IMR-90 (cell line): ENCODE results near the gene TAL2. TPM values are rescaled to one million over a fixed set of nuclear protein-coding genes. Genes with fewer than 3 reads are reported as not detected.

ENCODE experiments used
- ATAC-seq: fragments of 200-7000 bp; cut with Tn5 transposase; 2 replicates; pipeline ENCODE4 v1.9.1; 2020; ENCODE audit warnings: low read depth, mild to moderate bottlenecking, moderate library complexity
- BruUV-seq: library from RNA; stranded (reverse); fragments of 400-500 nt; replicated peaks from 2 replicates; lab custom pipeline; 2021; lab: Mats Ljungman, UMichigan
- CTCF ChIA-PET: fragments of 300-600 bp; formaldehyde crosslinking; extraction: SDS; loops from one replicate; lab custom pipeline; 2021; ENCODE audit warnings: antibody characterized with exemption; lab: Yijun Ruan, JAX
- POLR2A ChIA-PET: fragments of 300-600 bp; sonication (Branson Sonifier 250); formaldehyde crosslinking; loops from one replicate; lab custom pipeline; 2022; ENCODE audit warnings: antibody characterized with exemption; ENCODE audit not compliant: unreplicated experiment; lab: Charles Lee
- DNase-seq: peaks from one replicate; pipeline ENCODE4 v3.0.0; 2013
- H2AFZ ChIP-seq: replicated peaks from 2 replicates; pipeline ENCODE3; 2013; ENCODE audit warnings: low read length, mild to moderate bottlenecking; ENCODE audit not compliant: poor library complexity
- H2AK5ac ChIP-seq: 2 replicates; pipeline ENCODE4 v1.6.1; 2013; ENCODE audit warnings: low read depth, low read length, inconsistent platforms
- H2AK9ac ChIP-seq: replicated peaks from 2 replicates; pipeline ENCODE3; 2013; ENCODE audit warnings: mild to moderate bottlenecking, low read depth, low read length, moderate library complexity; ENCODE audit not compliant: poor library complexity
- H2BK120ac ChIP-seq: 2 replicates; pipeline ENCODE4 v1.6.1; 2013; ENCODE audit warnings: low read depth, low read length, inconsistent platforms
- H2BK15ac ChIP-seq: 3 replicates; pipeline ENCODE4 v1.6.1; 2013; ENCODE audit warnings: low read depth, low read length, inconsistent platforms
- H2BK20ac ChIP-seq: 2 replicates; pipeline ENCODE4 v1.6.1; 2013; ENCODE audit warnings: low read depth, mild to moderate bottlenecking, inconsistent platforms, low read length, moderate library complexity
- H2BK5ac ChIP-seq: 2 replicates; pipeline ENCODE4 v1.6.1; 2013; ENCODE audit warnings: mild to moderate bottlenecking, low read depth, low read length, inconsistent platforms; ENCODE audit not compliant: poor library complexity, severe bottlenecking
- H3K14ac ChIP-seq: replicated peaks from 2 replicates; pipeline ENCODE4 v1.6.1; 2013; ENCODE audit warnings: low read depth, low read length, inconsistent platforms
- H3K18ac ChIP-seq: 2 replicates; pipeline ENCODE4 v1.6.1; 2013; ENCODE audit warnings: low read depth, low read length, control low read depth
- H3K23ac ChIP-seq: 2 replicates; pipeline ENCODE4 v1.6.1; 2013; ENCODE audit warnings: low read depth, low read length, inconsistent platforms
- H3K27ac ChIP-seq: 2 replicates; pipeline ENCODE4 v1.5.1; 2013; ENCODE audit warnings: mild to moderate bottlenecking, control low read depth, low read length; ENCODE audit not compliant: insufficient read depth
- H3K27me3 ChIP-seq: 2 replicates; pipeline ENCODE4 v1.6.1; 2013; ENCODE audit warnings: low read length; ENCODE audit not compliant: control insufficient read depth, insufficient read depth
- H3K36me3 ChIP-seq: 2 replicates; pipeline ENCODE4 v1.6.1; 2013; ENCODE audit warnings: low read length, mixed read lengths; ENCODE audit not compliant: control insufficient read depth, insufficient read depth
- H3K4ac ChIP-seq: 2 replicates; pipeline ENCODE4 v1.6.1; 2013; ENCODE audit warnings: low read depth, low read length, inconsistent platforms
- H3K4me1 ChIP-seq: 2 replicates; pipeline ENCODE4 v1.6.1; 2013; ENCODE audit warnings: low read length, mixed read lengths; ENCODE audit not compliant: control insufficient read depth, insufficient read depth
- H3K4me2 ChIP-seq: 2 replicates; pipeline ENCODE4 v1.6.1; 2013; ENCODE audit warnings: low read depth, mild to moderate bottlenecking, control low read depth, low read length, moderate library complexity
- H3K4me3 ChIP-seq: 2 replicates; pipeline ENCODE4 v1.5.1; 2013; ENCODE audit warnings: low read depth, mild to moderate bottlenecking, control low read depth, low read length, moderate library complexity; ENCODE audit not compliant: insufficient read depth
- H3K56ac ChIP-seq: 2 replicates; pipeline ENCODE4 v1.6.1; 2013; ENCODE audit warnings: low read length, inconsistent platforms; ENCODE audit not compliant: insufficient read depth; ENCODE audit errors: extremely low read depth
- H3K79me1 ChIP-seq, 2 experiments: 2 replicates each; pipeline ENCODE4 v1.6.1; 2013; ENCODE audit warnings: low read length in 2 of 2, inconsistent platforms in 1 of 2, low read depth in 1 of 2
- H3K9ac ChIP-seq: 2 replicates; pipeline ENCODE4 v1.6.1; 2013; ENCODE audit warnings: low read depth, low read length, control low read depth
- H3K9me1 ChIP-seq: 2 replicates; pipeline ENCODE4 v1.6.1; 2013; ENCODE audit warnings: low read length, inconsistent platforms; ENCODE audit not compliant: insufficient read depth
- H3K9me3 ChIP-seq: 2 replicates; pipeline ENCODE4 v1.6.1; 2013; ENCODE audit warnings: low read length; ENCODE audit not compliant: control insufficient read depth, insufficient read depth
- H4K20me1 ChIP-seq: 2 replicates; pipeline ENCODE4 v1.6.1; 2013; ENCODE audit warnings: low read length, inconsistent platforms; ENCODE audit not compliant: insufficient read depth
- H4K5ac ChIP-seq: 2 replicates; pipeline ENCODE4 v1.6.1; 2013; ENCODE audit warnings: mild to moderate bottlenecking, low read depth, low read length, control low read depth
- H4K8ac ChIP-seq, 2 experiments: 2 replicates each; pipeline ENCODE4 v1.6.1; 2013; ENCODE audit warnings: low read depth in 2 of 2, low read length in 2 of 2, control low read depth in 1 of 2, inconsistent platforms in 1 of 2
- H4K91ac ChIP-seq: 2 replicates; pipeline ENCODE4 v1.6.1; 2013; ENCODE audit warnings: low read depth, low read length, inconsistent platforms; ENCODE audit not compliant: insufficient read depth
- FOS ChIP-seq: fragments of 150-350 bp; IDR thresholded peaks from 2 replicates; pipeline ENCODE4 v1.6.1; 2016; ENCODE audit warnings: low read depth, low read length
- POLR2A ChIP-seq: IDR thresholded peaks from 2 replicates; pipeline ENCODE4 v1.6.1; 2012; ENCODE audit warnings: mild to moderate bottlenecking, low read depth, low read length
- RFX5 ChIP-seq: IDR thresholded peaks from 2 replicates; pipeline ENCODE4 v1.8.0; 2012; ENCODE audit warnings: low read depth, mild to moderate bottlenecking, low read length, moderate library complexity
- SMC3 ChIP-seq: fragments of 150-350 bp; IDR thresholded peaks from 2 replicates; pipeline ENCODE4 v1.6.1; 2016; ENCODE audit warnings: low read depth, mild to moderate bottlenecking, antibody characterized with exemption, low read length, moderate library complexity
- WGBS, 2 experiments: methylation state at CpG; one replicate each; pipeline versions ENCODE4 v1.1.5 to v1.1.7; 2013; ENCODE audit warnings: missing lambda C conversion rate in 2 of 2; ENCODE audit not compliant: insufficient read length in 1 of 2; ENCODE audit errors: extremely low coverage in 2 of 2; 5-methylcytosine and 5-hydroxymethylcytosine counted together
- dilution Hi-C: fragments of 300-500 bp; cut with HindIII; formaldehyde crosslinking; loops from one replicate; pipeline ENCODE4 v1.14.3; 2018; ENCODE audit warnings: low sequenced_read_pairs; ENCODE audit not compliant: unreplicated experiment
- in situ Hi-C: fragments of 300-500 bp; cut with MboI; formaldehyde crosslinking; loops from 3 replicates; pipeline ENCODE4 v1.14.3; 2019; ENCODE audit warnings: low sequenced_read_pairs, inconsistent platforms, mixed read lengths
- intact Hi-C: fragments of 100-400 bp; cut with micrococcal nuclease; formaldehyde crosslinking; loops from 2 replicates; pipeline ENCODE4 v1.10.0; 2022
- polyA plus RNA-seq, 3 experiments: library from polyadenylated mRNA; depleted of rRNA; stranded (reverse); fragments of >200 nt; gene quantifications; 2 replicates each; pipeline ENCODE4 v1.2.3, GENCODE V29; 2012; ENCODE audit warnings: low replicate concordance in 1 of 3
- total RNA-seq: library from RNA; depleted of rRNA; stranded (reverse); fragments of >200 nt; gene quantifications from 2 replicates; pipeline ENCODE4 v1.2.3, GENCODE V29; 2012
- TF ChIP-seq, protein P1 (sequence below): conservative IDR thresholded peaks from 2 replicates; pipeline ENCODE4 v1.5.1; 2012; ENCODE audit warnings: mild to moderate bottlenecking, low read depth, low read length, improper control_type of control experiment

TAL2 gene
- total and polyA plus RNA-seq, 2 of the 4 experiments (the other 2 are of a cell fraction): 0.26 TPM; not detected in 1

DNA sequence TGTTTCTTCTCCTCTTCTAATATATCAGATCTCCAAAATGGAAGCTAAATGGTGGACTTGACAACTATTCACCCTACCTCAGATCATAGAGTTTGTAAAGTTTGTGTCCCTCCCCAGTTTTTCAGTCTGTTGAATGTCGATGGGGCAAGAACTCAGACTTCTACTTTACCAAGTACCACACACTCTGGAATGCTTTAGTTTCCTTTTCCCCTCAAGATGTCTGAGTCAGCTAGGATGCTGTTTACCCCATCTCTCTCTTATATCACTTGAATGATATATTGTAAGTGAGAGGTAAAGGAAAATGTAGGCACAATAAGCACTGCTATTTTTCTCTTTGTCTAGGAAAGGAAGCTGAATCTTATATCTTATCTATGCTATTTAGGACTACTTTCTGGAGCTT, 25.9 kb upstream of the TAL2 start:
- ChIA-PET CTCF (no interaction called here), POLR2A (no interaction called here)
- no CpG with 5 or more reads among the region's 1 CpG for whole genome bisulfite sequencing, 2 experiments
- Histone ChIP-seq H2AFZ (no peak overlapping the region), H3K79me1 (no peaks in the 10 kb centered on the region), H4K20me1 (no peaks in the 10 kb centered on the region), H3K14ac (no peak overlapping the region), H3K4ac (no peak overlapping the region), H2BK20ac (no peak overlapping the region), H4K91ac (no peak overlapping the region), H3K4me2 (no peak overlapping the region), H2BK15ac (no peak overlapping the region), H4K5ac (no peak overlapping the region), H3K4me3 (no peak overlapping the region), H2BK5ac (no peak overlapping the region), H3K27me3 (no peaks in the 10 kb centered on the region), H3K4me1 (no peaks in the 10 kb centered on the region), H3K9ac (no peak overlapping the region), H3K18ac (no peak overlapping the region), H3K27ac (no peak overlapping the region), H3K23ac (no peak overlapping the region), H3K9me3 (no peaks in the 10 kb centered on the region), H2BK120ac (no peak overlapping the region), H3K56ac (no peak overlapping the region), H3K9me1 (no peaks in the 10 kb centered on the region), H3K36me3 (peaks cover 3% of the 10 kb centered on the region; the same call in 1 of the 2 replicates), H2AK5ac (no peak overlapping the region), H2AK9ac (no peak overlapping the region), H4K8ac (no peak overlapping the region)
- intact Hi-C loops: no loop called here
- DNase-seq: peak; percentile 29
- no peak for TF ChIP-seq SMC3
- TF ChIP-seq, protein P1, sequence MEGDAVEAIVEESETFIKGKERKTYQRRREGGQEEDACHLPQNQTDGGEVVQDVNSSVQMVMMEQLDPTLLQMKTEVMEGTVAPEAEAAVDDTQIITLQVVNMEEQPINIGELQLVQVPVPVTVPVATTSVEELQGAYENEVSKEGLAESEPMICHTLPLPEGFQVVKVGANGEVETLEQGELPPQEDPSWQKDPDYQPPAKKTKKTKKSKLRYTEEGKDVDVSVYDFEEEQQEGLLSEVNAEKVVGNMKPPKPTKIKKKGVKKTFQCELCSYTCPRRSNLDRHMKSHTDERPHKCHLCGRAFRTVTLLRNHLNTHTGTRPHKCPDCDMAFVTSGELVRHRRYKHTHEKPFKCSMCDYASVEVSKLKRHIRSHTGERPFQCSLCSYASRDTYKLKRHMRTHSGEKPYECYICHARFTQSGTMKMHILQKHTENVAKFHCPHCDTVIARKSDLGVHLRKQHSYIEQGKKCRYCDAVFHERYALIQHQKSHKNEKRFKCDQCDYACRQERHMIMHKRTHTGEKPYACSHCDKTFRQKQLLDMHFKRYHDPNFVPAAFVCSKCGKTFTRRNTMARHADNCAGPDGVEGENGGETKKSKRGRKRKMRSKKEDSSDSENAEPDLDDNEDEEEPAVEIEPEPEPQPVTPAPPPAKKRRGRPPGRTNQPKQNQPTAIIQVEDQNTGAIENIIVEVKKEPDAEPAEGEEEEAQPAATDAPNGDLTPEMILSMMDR: no peak
- no peak for TF ChIP-seq POLR2A
- TF ChIP-seq FOS: no peak
- no peak for TF ChIP-seq RFX5
- dilution Hi-C loops: no loop called here
- TSS peak; percentile 19 for BruUV-seq
- ATAC-seq: peak; percentile 46; the same call in 1 of the 2 replicates
- in situ Hi-C loops: no loop called here
